HCT116 (cell line): ENCODE measurements around the gene EXD3. TPM values are rescaled to one million over a fixed set of nuclear protein-coding genes. Genes with fewer than 3 reads are reported as not detected.

Experiments
- ATAC-seq: fragments of 200-7000 bp; cut with Tn5 transposase; 2 replicates; pipeline ENCODE4 v1.9.1; 2020; ENCODE audit warnings: mild to moderate bottlenecking, moderate library complexity
- BruUV-seq: library from RNA; stranded (reverse); fragments of 400-500 nt; replicated peaks from 2 replicates; lab custom pipeline; 2021; lab: Mats Ljungman, UMichigan
- CTCF ChIA-PET: fragments of 300-600 bp; sonication (Branson Sonifier 250); formaldehyde crosslinking; loops from one replicate; lab custom pipeline; 2021; ENCODE audit warnings: antibody characterized with exemption; lab: Charles Lee
- POLR2A ChIA-PET: fragments of 300-600, 350-600 bp; sonication (Branson Sonifier 250); formaldehyde crosslinking; loops from one replicate; lab custom pipeline; 2021; ENCODE audit warnings: antibody characterized with exemption; lab: Charles Lee
- RAD21 ChIA-PET, 2 experiments: fragments of 300-600 bp; sonication (Branson Sonifier 250); formaldehyde crosslinking; loops; one replicate each; lab custom pipeline; 2023; ENCODE audit warnings: low total read pairs in 2 of 2; ENCODE audit not compliant: uncharacterized antibody in 2 of 2, unreplicated experiment in 2 of 2, low non-redundant PET in 1 of 2; lab: Charles Lee
- DNase-seq: peaks from one replicate; pipeline ENCODE4 v3.0.0-alpha.2; 2010; ENCODE audit warnings: low read depth, low spot score
- H2AFZ ChIP-seq: fragments of 200-600 bp; shearing (Covaris generic), sonication (generic); 2 replicates; pipeline ENCODE4 v1.6.1; 2017; ENCODE audit warnings: low read depth, mixed run types, mixed read lengths, antibody characterized with exemption, low read length; ENCODE audit not compliant: poor library complexity, severe bottlenecking
- H3K27ac ChIP-seq: 2 replicates; pipeline ENCODE4 v1.5.1; 2012; ENCODE audit warnings: low read depth, low read length
- H3K27me3 ChIP-seq: fragments of 200-600 bp; sonication (generic); 2 replicates; pipeline ENCODE4 v1.6.1; 2016; ENCODE audit warnings: mixed run types, low read length, mixed read lengths; ENCODE audit not compliant: insufficient read depth
- H3K36me3 ChIP-seq, 2 experiments: fragments of 200-500 bp in 1 of 2; fragments of 200-600 bp in 1 of 2; sonication (Bioruptor generic) in 1 of 2; sonication (generic) in 1 of 2; 2 replicates each; pipeline versions ENCODE4 v1.5.1 to v1.6.1; 2014 to 2016; ENCODE audit warnings: low read length in 2 of 2, inconsistent platforms in 1 of 2, mixed read lengths in 1 of 2, mixed run types in 1 of 2; ENCODE audit not compliant: insufficient read depth in 2 of 2, control insufficient read depth in 1 of 2
- H3K4me1 ChIP-seq, 2 experiments: fragments of 200-600 bp in 1 of 2; sonication (generic) in 1 of 2; 2 replicates each; pipeline versions ENCODE4 v1.5.1 to v1.6.1; 2012 to 2017; ENCODE audit warnings: low read length in 2 of 2, inconsistent platforms in 1 of 2, mild to moderate bottlenecking in 1 of 2, mixed read lengths in 1 of 2, mixed run types in 1 of 2, moderate library complexity in 1 of 2; ENCODE audit not compliant: insufficient read depth in 2 of 2, control insufficient read depth in 1 of 2
- H3K4me2 ChIP-seq: fragments of 200-600 bp; sonication (generic); 2 replicates; pipeline ENCODE4 v1.6.1; 2017; ENCODE audit warnings: mixed run types, low read length, mixed read lengths
- H3K4me3 ChIP-seq, 2 experiments: fragments of 200-600 bp in 1 of 2; sonication (generic) in 1 of 2; replicated peaks in 1 of 2; 2 replicates each; pipeline ENCODE4 v1.5.1; 2011 to 2016; ENCODE audit warnings: low read length in 2 of 2, control low read depth in 1 of 2, low read depth in 1 of 2, mild to moderate bottlenecking in 1 of 2, mixed read lengths in 1 of 2, mixed run types in 1 of 2
- H3K79me2 ChIP-seq: fragments of 200-600 bp; sonication (generic); 2 replicates; pipeline ENCODE4 v1.6.1; 2017; ENCODE audit warnings: mild to moderate bottlenecking, mixed run types, low read length, moderate library complexity, mixed read lengths; ENCODE audit not compliant: insufficient read depth
- H3K9ac ChIP-seq: fragments of 200-600 bp; sonication (generic); 2 replicates; pipeline ENCODE4 v1.6.1; 2016; ENCODE audit warnings: low read length, mixed read lengths
- H3K9me2 ChIP-seq: fragments of 200-600 bp; sonication (generic), shearing (Covaris generic); 2 replicates; pipeline ENCODE4 v1.6.1; 2017; ENCODE audit warnings: mixed run types, mild to moderate bottlenecking, moderate library complexity; ENCODE audit not compliant: insufficient read depth
- H3K9me3 ChIP-seq, 2 experiments: fragments of 200-500 bp in 1 of 2; fragments of 200-600 bp in 1 of 2; sonication (Bioruptor generic) in 1 of 2; sonication (generic) in 1 of 2; 2 replicates each; pipeline ENCODE4 v1.6.1; 2014 to 2017; ENCODE audit warnings: low read length in 2 of 2, mixed read lengths in 2 of 2, inconsistent platforms in 1 of 2, low read depth in 1 of 2, mild to moderate bottlenecking in 1 of 2, mixed run types in 1 of 2, moderate library complexity in 1 of 2; ENCODE audit not compliant: control insufficient read depth in 1 of 2, insufficient read depth in 1 of 2
- H4K20me1 ChIP-seq: fragments of 200-600 bp; sonication (generic), shearing (Covaris generic); 2 replicates; pipeline ENCODE4 v1.6.1; 2017; ENCODE audit warnings: mixed run types, mild to moderate bottlenecking, moderate library complexity; ENCODE audit not compliant: insufficient read depth
- CBX3 ChIP-seq: IDR thresholded peaks from 2 replicates; pipeline ENCODE4 v1.6.1; 2012; ENCODE audit warnings: low read depth
- CTCF ChIP-seq, 3 experiments: fragments of 200-600 bp in 1 of 3; sonication (generic) in 1 of 3; IDR thresholded peaks in 2 of 3; conservative IDR thresholded peaks in 1 of 3; 2 replicates each; pipeline ENCODE4 v1.5.1; 2012 to 2017; ENCODE audit warnings: low read depth in 2 of 3, low read length in 2 of 3, antibody characterized with exemption in 1 of 3, borderline replicate concordance in 1 of 3, control low read depth in 1 of 3, mild to moderate bottlenecking in 1 of 3, mixed read lengths in 1 of 3, mixed run types in 1 of 3, moderate library complexity in 1 of 3; ENCODE audit not compliant: insufficient read depth in 1 of 3
- EGR1 ChIP-seq: IDR thresholded peaks from 2 replicates; pipeline ENCODE4 v1.6.1; 2012; ENCODE audit warnings: low read depth
- ELF1 ChIP-seq: IDR thresholded peaks from 2 replicates; pipeline ENCODE4 v1.6.1; 2012; ENCODE audit warnings: low read depth, borderline replicate concordance
- EZH2 ChIP-seq: fragments of 200-600 bp; sonication (generic); IDR thresholded peaks from 2 replicates; pipeline ENCODE4 v1.6.1; 2017; ENCODE audit warnings: antibody characterized with exemption, mixed run types
- FOSL1 ChIP-seq: IDR thresholded peaks from 2 replicates; pipeline ENCODE4 v1.6.1; 2012; ENCODE audit warnings: low read depth
- JUND ChIP-seq: IDR thresholded peaks from 2 replicates; pipeline ENCODE4 v1.6.1; 2012
- MAX ChIP-seq: IDR thresholded peaks from 2 replicates; pipeline ENCODE4 v1.6.1; 2012
- POLR2AphosphoS5 ChIP-seq: IDR thresholded peaks from 2 replicates; pipeline ENCODE4 v1.6.1; 2011; ENCODE audit warnings: mild to moderate bottlenecking, low read depth, low read length, moderate library complexity
- RAD21 ChIP-seq: IDR thresholded peaks from 2 replicates; pipeline ENCODE4 v1.6.1; 2012; ENCODE audit warnings: low read depth, mild to moderate bottlenecking
- SIN3A ChIP-seq: IDR thresholded peaks from 2 replicates; pipeline ENCODE4 v1.6.1; 2012; ENCODE audit warnings: low read depth
- SP1 ChIP-seq: IDR thresholded peaks from 2 replicates; pipeline ENCODE4 v1.6.1; 2012; ENCODE audit warnings: low read depth
- SRF ChIP-seq: IDR thresholded peaks from 2 replicates; pipeline ENCODE4 v1.6.1; 2012; ENCODE audit warnings: low read depth
- TCF7L2 ChIP-seq: IDR thresholded peaks from 2 replicates; pipeline ENCODE4 v1.7.0; 2011; ENCODE audit warnings: borderline replicate concordance, inconsistent platforms; ENCODE audit not compliant: insufficient read depth, insufficient read length; ENCODE audit errors: extremely low read depth
- YY1 ChIP-seq: IDR thresholded peaks from 2 replicates; pipeline ENCODE4 v1.6.1; 2011; ENCODE audit warnings: low read length, low read depth, moderate library complexity, mild to moderate bottlenecking; ENCODE audit not compliant: insufficient replicate concordance; ENCODE audit errors: extremely low read depth
- ZFX ChIP-seq: fragments of 450-650 bp; IDR thresholded peaks from 2 replicates; pipeline ENCODE4 v1.6.1; 2017
- ZNF274 ChIP-seq: fragments of 200-500 bp; sonication (Bioruptor generic); IDR thresholded peaks from 2 replicates; pipeline ENCODE4 v1.6.1; 2014; ENCODE audit warnings: mild to moderate bottlenecking, low read depth, low read length, inconsistent platforms
- intact Hi-C: fragments of 100-400 bp; cut with micrococcal nuclease; formaldehyde crosslinking; loops from 2 replicates; pipeline ENCODE4 v1.10.0; 2022
- total RNA-seq: library from RNA; stranded (reverse); gene quantifications from one replicate; pipeline ENCODE4 v1.2.1, GENCODE V29; 2021; ENCODE audit not compliant: unreplicated experiment
- TF ChIP-seq, protein P1 (sequence below): IDR thresholded peaks from 2 replicates; pipeline ENCODE4 v1.6.1; 2012; ENCODE audit warnings: low read depth

Gene EXD3
- total RNA-seq, 1 experiment from 2014 or later: 25.4 TPM

DNA sequence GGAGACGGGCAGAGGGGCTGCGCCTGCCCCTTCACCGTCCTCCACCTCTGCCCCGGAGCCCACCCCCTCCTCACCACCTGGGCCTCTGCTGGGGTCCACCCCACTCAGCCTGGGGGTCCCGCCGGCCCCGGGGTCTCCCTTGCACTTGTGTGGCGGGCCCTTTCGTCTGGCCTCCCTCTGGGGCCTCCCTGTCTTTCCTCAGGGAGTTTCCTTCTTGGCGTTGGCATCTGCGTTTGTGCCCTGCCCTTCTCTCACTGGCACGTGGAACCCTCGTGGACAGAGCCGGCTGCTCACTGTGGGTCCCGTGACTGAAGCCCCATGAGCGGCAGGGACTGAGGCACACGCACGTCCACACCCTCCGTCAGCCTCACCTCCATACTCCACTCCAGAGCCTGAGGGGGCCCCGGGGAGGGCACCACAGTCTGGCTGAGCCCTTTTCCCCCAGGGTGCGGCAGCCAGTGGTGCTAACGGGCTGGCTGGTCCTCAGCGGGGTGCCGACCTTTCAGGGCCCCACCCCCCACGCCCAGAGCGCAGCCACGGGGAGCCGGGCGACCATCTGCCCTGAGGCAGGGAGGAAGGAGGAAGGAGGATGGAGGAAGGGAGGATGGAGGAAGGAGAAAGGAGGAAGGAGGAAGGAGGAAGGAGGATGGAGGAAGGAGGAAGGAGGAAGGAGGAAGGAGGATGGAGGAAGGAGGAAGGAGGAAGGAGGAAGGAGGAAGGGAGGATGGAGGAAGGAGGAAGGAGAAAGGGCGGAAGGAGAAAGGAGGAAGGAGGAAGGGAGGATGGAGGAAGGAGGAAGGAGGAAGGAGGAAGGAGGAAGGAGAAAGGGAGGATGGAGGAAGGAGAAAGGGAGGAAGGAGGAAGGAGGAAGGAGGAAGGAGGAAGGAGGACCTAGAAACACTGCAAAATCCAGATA lies 67.9 kb downstream of the EXD3 start:
- Histone ChIP-seq H3K36me3 (no peaks in the 10 kb centered on the region), H3K27ac (peak overlapping the region; percentile 17), H3K9ac (no peak overlapping the region), H4K20me1 (no peaks in the 10 kb centered on the region), H3K79me2 (no peaks in the 10 kb centered on the region), H3K4me1 (no peaks in the 10 kb centered on the region), H3K4me2 (no peak overlapping the region), H3K27me3 (no peaks in the 10 kb centered on the region), H3K9me3 (peaks cover 8 to 10% of the 10 kb centered on the region in 2 experiments; a peak in 3 of 4 replicates), H2AFZ (no peak overlapping the region), H3K9me2 (no peaks in the 10 kb centered on the region), H3K4me3 (no peak overlapping the region)
- no TSS peak for BruUV-seq
- TF ChIP-seq CTCF (IDR thresholded peaks at IDR 0.05 in 2 of 3, conservative IDR thresholded peaks at IDR 0.05 in 1 of 3; ENCODE audit: borderline replicate concordance in 1 of 3, insufficient read depth in 1 of 3, low read depth in 2 of 3, low read length in 2 of 3): no peak
- no peak for TF ChIP-seq ZNF274
- no peak for TF ChIP-seq YY1
- no peak for TF ChIP-seq POLR2AphosphoS5
- no peak for TF ChIP-seq TCF7L2
- TF ChIP-seq EGR1: no peak
- no peak for TF ChIP-seq EZH2
- TF ChIP-seq MAX: no peak
- TF ChIP-seq, protein P1, sequence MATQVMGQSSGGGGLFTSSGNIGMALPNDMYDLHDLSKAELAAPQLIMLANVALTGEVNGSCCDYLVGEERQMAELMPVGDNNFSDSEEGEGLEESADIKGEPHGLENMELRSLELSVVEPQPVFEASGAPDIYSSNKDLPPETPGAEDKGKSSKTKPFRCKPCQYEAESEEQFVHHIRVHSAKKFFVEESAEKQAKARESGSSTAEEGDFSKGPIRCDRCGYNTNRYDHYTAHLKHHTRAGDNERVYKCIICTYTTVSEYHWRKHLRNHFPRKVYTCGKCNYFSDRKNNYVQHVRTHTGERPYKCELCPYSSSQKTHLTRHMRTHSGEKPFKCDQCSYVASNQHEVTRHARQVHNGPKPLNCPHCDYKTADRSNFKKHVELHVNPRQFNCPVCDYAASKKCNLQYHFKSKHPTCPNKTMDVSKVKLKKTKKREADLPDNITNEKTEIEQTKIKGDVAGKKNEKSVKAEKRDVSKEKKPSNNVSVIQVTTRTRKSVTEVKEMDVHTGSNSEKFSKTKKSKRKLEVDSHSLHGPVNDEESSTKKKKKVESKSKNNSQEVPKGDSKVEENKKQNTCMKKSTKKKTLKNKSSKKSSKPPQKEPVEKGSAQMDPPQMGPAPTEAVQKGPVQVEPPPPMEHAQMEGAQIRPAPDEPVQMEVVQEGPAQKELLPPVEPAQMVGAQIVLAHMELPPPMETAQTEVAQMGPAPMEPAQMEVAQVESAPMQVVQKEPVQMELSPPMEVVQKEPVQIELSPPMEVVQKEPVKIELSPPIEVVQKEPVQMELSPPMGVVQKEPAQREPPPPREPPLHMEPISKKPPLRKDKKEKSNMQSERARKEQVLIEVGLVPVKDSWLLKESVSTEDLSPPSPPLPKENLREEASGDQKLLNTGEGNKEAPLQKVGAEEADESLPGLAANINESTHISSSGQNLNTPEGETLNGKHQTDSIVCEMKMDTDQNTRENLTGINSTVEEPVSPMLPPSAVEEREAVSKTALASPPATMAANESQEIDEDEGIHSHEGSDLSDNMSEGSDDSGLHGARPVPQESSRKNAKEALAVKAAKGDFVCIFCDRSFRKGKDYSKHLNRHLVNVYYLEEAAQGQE: no peak
- TF ChIP-seq FOSL1: no peak
- no peak for TF ChIP-seq ELF1
- no peak for TF ChIP-seq JUND
- TF ChIP-seq SRF: no peak
- no peak for TF ChIP-seq RAD21
- TF ChIP-seq SIN3A: no peak
- no peak for TF ChIP-seq ZFX
- TF ChIP-seq CBX3: no peak
- TF ChIP-seq SP1: no peak
- intact Hi-C loops: no loop called here
- DNase-seq (no peak), ATAC-seq (no peak)
- RAD21 ChIA-PET: no interaction called here
- POLR2A ChIA-PET: no interaction called here
- CTCF ChIA-PET: no interaction called here
